Smooth muscle cell (in vitro differentiated cells): ENCODE measurements around the gene FUT4. TPM values are rescaled to one million over a fixed set of nuclear protein-coding genes. Genes with fewer than 3 reads are reported as not detected.

Source experiments
- DNase-seq: peaks from one replicate; lab custom pipeline; 2025; ENCODE audit not compliant: unreplicated experiment; lab: John Stamatoyannopoulos, UW
- H2AFZ ChIP-seq: fragments of 200-600 bp; sonication (generic); 2 replicates; pipeline ENCODE4 v1.6.0; 2016; ENCODE audit warnings: antibody characterized with exemption, low read depth, mild to moderate bottlenecking
- H3F3A ChIP-seq: fragments of 200-600 bp; sonication (generic); 2 replicates; pipeline ENCODE4 v1.6.0; 2017; ENCODE audit warnings: antibody characterized with exemption, low read depth
- H3K27ac ChIP-seq: fragments of 200-600 bp; sonication (generic); 2 replicates; pipeline ENCODE4 v1.5.1; 2016; ENCODE audit warnings: low read depth, mild to moderate bottlenecking
- H3K27me3 ChIP-seq: fragments of 200-600 bp; sonication (generic); 2 replicates; pipeline ENCODE4 v1.6.1; 2016; ENCODE audit warnings: low read depth, mild to moderate bottlenecking
- H3K36me3 ChIP-seq: fragments of 200-600 bp; sonication (generic); 2 replicates; pipeline ENCODE4 v1.5.1; 2016; ENCODE audit warnings: low read depth
- H3K4me1 ChIP-seq: fragments of 200-600 bp; sonication (generic); 2 replicates; pipeline ENCODE4 v1.5.1; 2016; ENCODE audit warnings: low read depth
- H3K4me2 ChIP-seq: fragments of 200-600 bp; sonication (generic); 2 replicates; pipeline ENCODE4 v1.6.0; 2016; ENCODE audit warnings: mild to moderate bottlenecking
- H3K4me3 ChIP-seq: fragments of 200-600 bp; sonication (generic); 2 replicates; pipeline ENCODE4 v1.5.1; 2016; ENCODE audit warnings: mild to moderate bottlenecking
- H3K79me2 ChIP-seq: fragments of 200-600 bp; sonication (generic); 2 replicates; pipeline ENCODE4 v1.6.0; 2016; ENCODE audit warnings: low read depth, mild to moderate bottlenecking
- H3K9ac ChIP-seq: fragments of 200-600 bp; sonication (generic); 2 replicates; pipeline ENCODE4 v1.6.0; 2016; ENCODE audit warnings: low read depth
- H3K9me3 ChIP-seq: fragments of 200-600 bp; sonication (generic); replicated peaks from 2 replicates; pipeline ENCODE4 v1.5.1; 2016; ENCODE audit warnings: low read depth
- H4K20me1 ChIP-seq: fragments of 200-600 bp; sonication (generic); 2 replicates; pipeline ENCODE4 v1.6.0; 2016; ENCODE audit warnings: low read depth
- WGBS: methylation state at CpG from one replicate; pipeline ENCODE4 v1.1.7; 2016; ENCODE audit warnings: low lambda C conversion rate; 5-methylcytosine and 5-hydroxymethylcytosine counted together
- polyA plus RNA-seq: library from polyadenylated mRNA; unstranded; fragments of >200 nt; fragmentation: Nextera tagmentation; extraction: Ambion mirVana; gene quantifications from 2 replicates; pipeline ENCODE4 v1.2.1, GENCODE V29; 2016
- total RNA-seq: library from RNA; depleted of rRNA; stranded (reverse); fragments of >200 nt; gene quantifications from 2 replicates; pipeline ENCODE4 v1.2.3, GENCODE V29; 2014
- TF ChIP-seq, protein P1 (sequence below): fragments of 200-600 bp; sonication (generic); IDR thresholded peaks from 2 replicates; pipeline ENCODE4 v1.5.1; 2017; ENCODE audit warnings: borderline replicate concordance, mild to moderate bottlenecking, antibody characterized with exemption; ENCODE audit not compliant: insufficient read depth, poor library complexity, severe bottlenecking

FUT4 gene
- total and polyA plus RNA-seq, 2 experiments from 2014 or later = 5.1 to 5.7 TPM

DNA sequence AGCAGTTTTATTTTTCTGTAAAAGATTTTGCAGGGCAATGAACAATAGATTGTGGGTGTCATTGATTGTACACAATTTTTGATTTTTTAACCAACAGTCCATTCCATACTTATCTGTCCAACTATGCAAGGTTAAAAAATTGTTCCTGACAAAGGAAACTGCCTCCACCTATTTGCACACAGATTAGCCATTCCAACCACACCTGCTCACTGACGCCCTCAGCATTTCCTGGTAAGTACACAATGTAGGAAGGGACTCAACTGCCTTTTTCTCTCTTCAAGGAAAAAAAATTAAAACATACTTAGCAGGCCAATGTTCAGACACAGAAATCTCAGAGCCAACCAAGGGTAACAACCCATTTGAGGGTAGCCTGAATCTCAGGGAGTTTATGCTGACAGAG lies 4.3 kb upstream of the FUT4 start:
- Histone ChIP-seq H4K20me1 (no peaks in the 10 kb centered on the region), H2AFZ (no peak overlapping the region), H3K9me3 (no peaks in the 10 kb centered on the region), H3K27me3 (no peaks in the 10 kb centered on the region), H3K4me2 (no peak overlapping the region), H3K27ac (no peak overlapping the region), H3K4me3 (no peak overlapping the region), H3K4me1 (peaks cover 4% of the 10 kb centered on the region), H3K9ac (no peak overlapping the region), H3K36me3 (no peaks in the 10 kb centered on the region), H3F3A (no peaks in the 10 kb centered on the region), H3K79me2 (peaks cover under 1% of the 10 kb centered on the region)
- DNase-seq = no peak
- TF ChIP-seq, protein P1, sequence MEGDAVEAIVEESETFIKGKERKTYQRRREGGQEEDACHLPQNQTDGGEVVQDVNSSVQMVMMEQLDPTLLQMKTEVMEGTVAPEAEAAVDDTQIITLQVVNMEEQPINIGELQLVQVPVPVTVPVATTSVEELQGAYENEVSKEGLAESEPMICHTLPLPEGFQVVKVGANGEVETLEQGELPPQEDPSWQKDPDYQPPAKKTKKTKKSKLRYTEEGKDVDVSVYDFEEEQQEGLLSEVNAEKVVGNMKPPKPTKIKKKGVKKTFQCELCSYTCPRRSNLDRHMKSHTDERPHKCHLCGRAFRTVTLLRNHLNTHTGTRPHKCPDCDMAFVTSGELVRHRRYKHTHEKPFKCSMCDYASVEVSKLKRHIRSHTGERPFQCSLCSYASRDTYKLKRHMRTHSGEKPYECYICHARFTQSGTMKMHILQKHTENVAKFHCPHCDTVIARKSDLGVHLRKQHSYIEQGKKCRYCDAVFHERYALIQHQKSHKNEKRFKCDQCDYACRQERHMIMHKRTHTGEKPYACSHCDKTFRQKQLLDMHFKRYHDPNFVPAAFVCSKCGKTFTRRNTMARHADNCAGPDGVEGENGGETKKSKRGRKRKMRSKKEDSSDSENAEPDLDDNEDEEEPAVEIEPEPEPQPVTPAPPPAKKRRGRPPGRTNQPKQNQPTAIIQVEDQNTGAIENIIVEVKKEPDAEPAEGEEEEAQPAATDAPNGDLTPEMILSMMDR = no peak
- WGBS = 87% methylated on average over 1 of the region's 1 CpG

DNA sequence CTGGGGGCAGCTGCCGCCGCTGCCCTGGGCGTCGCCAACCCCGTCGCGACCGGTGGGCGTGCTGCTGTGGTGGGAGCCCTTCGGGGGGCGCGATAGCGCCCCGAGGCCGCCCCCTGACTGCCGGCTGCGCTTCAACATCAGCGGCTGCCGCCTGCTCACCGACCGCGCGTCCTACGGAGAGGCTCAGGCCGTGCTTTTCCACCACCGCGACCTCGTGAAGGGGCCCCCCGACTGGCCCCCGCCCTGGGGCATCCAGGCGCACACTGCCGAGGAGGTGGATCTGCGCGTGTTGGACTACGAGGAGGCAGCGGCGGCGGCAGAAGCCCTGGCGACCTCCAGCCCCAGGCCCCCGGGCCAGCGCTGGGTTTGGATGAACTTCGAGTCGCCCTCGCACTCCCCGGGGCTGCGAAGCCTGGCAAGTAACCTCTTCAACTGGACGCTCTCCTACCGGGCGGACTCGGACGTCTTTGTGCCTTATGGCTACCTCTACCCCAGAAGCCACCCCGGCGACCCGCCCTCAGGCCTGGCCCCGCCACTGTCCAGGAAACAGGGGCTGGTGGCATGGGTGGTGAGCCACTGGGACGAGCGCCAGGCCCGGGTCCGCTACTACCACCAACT lies 1.0 kb downstream of the FUT4 start:
- Histone ChIP-seq H3K27ac (no peak overlapping the region), H3K4me2 (peak overlapping the region; percentile 97), H3K9ac (peak overlapping the region; percentile 94), H3K36me3 (no peaks in the 10 kb centered on the region), H3K79me2 (peaks cover 45% of the 10 kb centered on the region), H2AFZ (peak overlapping the region; percentile 99), H3K4me3 (peak overlapping the region; percentile 90), H3K4me1 (peaks cover 25% of the 10 kb centered on the region), H4K20me1 (peaks cover 46% of the 10 kb centered on the region), H3K27me3 (no peaks in the 10 kb centered on the region), H3F3A (no peaks in the 10 kb centered on the region), H3K9me3 (no peaks in the 10 kb centered on the region)
- DNase-seq = peak; percentile 46
- 2% methylated on average over 53 of the region's 59 CpGs for WGBS
- TF ChIP-seq, protein P1 = no peak

DNA sequence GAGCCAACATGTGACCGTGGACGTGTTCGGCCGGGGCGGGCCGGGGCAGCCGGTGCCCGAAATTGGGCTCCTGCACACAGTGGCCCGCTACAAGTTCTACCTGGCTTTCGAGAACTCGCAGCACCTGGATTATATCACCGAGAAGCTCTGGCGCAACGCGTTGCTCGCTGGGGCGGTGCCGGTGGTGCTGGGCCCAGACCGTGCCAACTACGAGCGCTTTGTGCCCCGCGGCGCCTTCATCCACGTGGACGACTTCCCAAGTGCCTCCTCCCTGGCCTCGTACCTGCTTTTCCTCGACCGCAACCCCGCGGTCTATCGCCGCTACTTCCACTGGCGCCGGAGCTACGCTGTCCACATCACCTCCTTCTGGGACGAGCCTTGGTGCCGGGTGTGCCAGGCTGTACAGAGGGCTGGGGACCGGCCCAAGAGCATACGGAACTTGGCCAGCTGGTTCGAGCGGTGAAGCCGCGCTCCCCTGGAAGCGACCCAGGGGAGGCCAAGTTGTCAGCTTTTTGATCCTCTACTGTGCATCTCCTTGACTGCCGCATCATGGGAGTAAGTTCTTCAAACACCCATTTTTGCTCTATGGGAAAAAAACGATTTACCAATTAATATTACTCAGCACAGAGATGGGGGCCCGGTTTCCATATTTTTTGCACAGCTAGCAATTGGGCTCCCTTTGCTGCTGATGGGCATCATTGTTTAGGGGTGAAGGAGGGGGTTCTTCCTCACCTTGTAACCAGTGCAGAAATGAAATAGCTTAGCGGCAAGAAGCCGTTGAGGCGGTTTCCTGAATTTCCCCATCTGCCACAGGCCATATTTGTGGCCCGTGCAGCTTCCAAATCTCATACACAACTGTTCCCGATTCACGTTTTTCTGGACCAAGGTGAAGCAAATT lies 1.8 kb downstream of the FUT4 start:
- DNase-seq = no peak
- Histone ChIP-seq H3K36me3 (no peaks in the 10 kb centered on the region), H2AFZ (peak overlapping the region; percentile 99), H3K27ac (no peak overlapping the region), H3K9ac (peak overlapping the region; percentile 94), H3K4me1 (peaks cover 25% of the 10 kb centered on the region), H4K20me1 (peaks cover 54% of the 10 kb centered on the region), H3K4me2 (peak overlapping the region; percentile 97), H3K9me3 (no peaks in the 10 kb centered on the region), H3K4me3 (peak overlapping the region; percentile 90), H3K79me2 (peaks cover 45% of the 10 kb centered on the region), H3F3A (no peaks in the 10 kb centered on the region), H3K27me3 (no peaks in the 10 kb centered on the region)
- TF ChIP-seq, protein P1 = no peak
- 19% methylated on average over 53 of the region's 54 CpGs for WGBS
